ENCODE results near the gene DNPEP. TPM values are rescaled to one million over a fixed set of nuclear protein-coding genes. Genes with fewer than 3 reads are reported as not detected.

DNPEP gene
- total and polyA plus RNA-seq, 8 donors: 41.6 to 86.4 (median 68.7) TPM

- H3K27me3 ChIP-seq: peaks cover 14 to 68% of the 10 kb centered on the region in 2 donors
- intact Hi-C loops (cut with DNase I): no loop called here
- ATAC-seq (peak; percentile 23), DNase-seq (no peak)
- H3K9me3 ChIP-seq: no peaks in the 10 kb centered on the region
- TF ChIP-seq CTCF (IDR thresholded peaks at IDR 0.05): no peak
- peaks cover 0 to 9% of the 10 kb centered on the region in 2 donors for H3K4me1 ChIP-seq
- no peaks in the 10 kb centered on the region for H3K36me3 ChIP-seq
- no peak within 1 kb of the TSS for H3K27ac ChIP-seq
- no peak within 1 kb of the TSS for H3K4me3 ChIP-seq
Observed at GRCh38 chr2:219434718-219435525, 47.2 kb upstream of the DNPEP start, which contains the start of gene SPEG. Gene SPEG, plus strand, starts transcription at chr2:219434843. Its CDS starts 135 bp downstream, at chr2:219434978.

GRCh38 chr2:219434468-219434717, 46.7 kb upstream of the DNPEP start:
- DNase-seq (no peak), ATAC-seq (no peak)
- Histone ChIP-seq H3K4me3 (no peak overlapping the region), H3K9me3 (no peaks in the 10 kb centered on the region), H3K4me1 (peaks cover 0 to 9% of the 10 kb centered on the region in 2 donors), H3K36me3 (no peaks in the 10 kb centered on the region), H3K27ac (no peak overlapping the region), H3K27me3 (peaks cover 14 to 63% of the 10 kb centered on the region in 2 donors)
- intact Hi-C loops (cut with DNase I): no loop called here
- TF ChIP-seq CTCF (IDR thresholded peaks at IDR 0.05): no peak

- Histone ChIP-seq H3K4me1 (peaks cover 0 to 9% of the 10 kb centered on the region in 2 donors), H3K36me3 (no peaks in the 10 kb centered on the region), H3K9me3 (no peaks in the 10 kb centered on the region), H3K27ac (no peak overlapping the region), H3K27me3 (peaks cover 14 to 57% of the 10 kb centered on the region in 2 donors), H3K4me3 (no peak overlapping the region)
- TF ChIP-seq CTCF (IDR thresholded peaks at IDR 0.05): no peak
- intact Hi-C loops (cut with DNase I): no loop called here
- no peak for ATAC-seq
- DNase-seq: no peak
Observed at GRCh38 chr2:219433666-219434467, 46.2 kb upstream of the DNPEP start.

- Histone ChIP-seq H3K9me3 (no peaks in the 10 kb centered on the region), H3K4me1 (peaks cover 0 to 9% of the 10 kb centered on the region in 2 donors), H3K27ac (no peak overlapping the region), H3K27me3 (peaks cover 14 to 45% of the 10 kb centered on the region in 2 donors), H3K4me3 (no peak overlapping the region), H3K36me3 (no peaks in the 10 kb centered on the region)
- no peak for TF ChIP-seq CTCF (IDR thresholded peaks at IDR 0.05)
- ATAC-seq: peak; percentile 62
- peak in 1 of 4 donors; percentile 68 for DNase-seq
- intact Hi-C loops (cut with DNase I): no loop called here
Observed at GRCh38 chr2:219430633-219431615, 43.2 kb upstream of the DNPEP start.

All from left lung (tissue), 10 donors.